ENCODE results near the gene CAV1. TPM values are rescaled to one million over a fixed set of nuclear protein-coding genes. Genes with fewer than 3 reads are reported as not detected.

The CAV1 gene
- total RNA-seq, 1 donor from 2014 or later: 0.12 TPM

GRCh38 chr7:116512520-116513188 lies 12.2 kb upstream of the CAV1 start:
- Mint-ChIP-seq H3K27ac (no peak overlapping the region), H3K27me3 (peaks cover 44% of the 10 kb centered on the region), H3K4me3 (no peak overlapping the region), H3K36me3 (ENCODE audit: low read depth) (no peaks in the 10 kb centered on the region), H3K4me1 (peaks cover 6% of the 10 kb centered on the region), H3K9me3 (no peaks in the 10 kb centered on the region)
- intact Hi-C loops (cut with micrococcal nuclease): no loop called here
- no peak for DNase-seq

- Mint-ChIP-seq H3K4me1 (peaks cover 6% of the 10 kb centered on the region), H3K27ac (no peak overlapping the region), H3K4me3 (no peak overlapping the region), H3K36me3 (ENCODE audit: low read depth) (no peaks in the 10 kb centered on the region), H3K9me3 (no peaks in the 10 kb centered on the region), H3K27me3 (peaks cover 44% of the 10 kb centered on the region)
- no peak for DNase-seq
- intact Hi-C loops (cut with micrococcal nuclease): no loop called here
Observed at GRCh38 chr7:116515584-116515983, 9.3 kb upstream of the CAV1 start.

GRCh38 chr7:116516324-116516723 lies 8.5 kb upstream of the CAV1 start:
- Mint-ChIP-seq H3K36me3 (ENCODE audit: low read depth) (no peaks in the 10 kb centered on the region), H3K4me3 (no peak overlapping the region), H3K9me3 (no peaks in the 10 kb centered on the region), H3K4me1 (peaks cover 6% of the 10 kb centered on the region), H3K27me3 (peaks cover 46% of the 10 kb centered on the region), H3K27ac (no peak overlapping the region)
- DNase-seq: no peak
- intact Hi-C loops (cut with micrococcal nuclease): no loop called here

- no peaks in the 10 kb centered on the region for H3K36me3 Mint-ChIP-seq (ENCODE audit: low read depth)
Observed at GRCh38 chr7:116517626-116518025, 7.2 kb upstream of the CAV1 start.

GRCh38 chr7:116518961-116519360 lies 5.9 kb upstream of the CAV1 start:
- intact Hi-C loops (cut with micrococcal nuclease): no loop called here
- DNase-seq: peak; percentile 3
- H3K4me3 Mint-ChIP-seq: no peak overlapping the region
- H3K27me3 Mint-ChIP-seq: peaks cover 55% of the 10 kb centered on the region
- no peak overlapping the region for H3K27ac Mint-ChIP-seq
- no peaks in the 10 kb centered on the region for H3K4me1 Mint-ChIP-seq
- H3K36me3 Mint-ChIP-seq (ENCODE audit: low read depth): no peaks in the 10 kb centered on the region
- no peaks in the 10 kb centered on the region for H3K9me3 Mint-ChIP-seq

More at GRCh38 chr7:116517626-116518025, 7.2 kb upstream of the CAV1 start:
- no peak for DNase-seq
- Mint-ChIP-seq H3K4me1 (no peaks in the 10 kb centered on the region), H3K9me3 (no peaks in the 10 kb centered on the region), H3K27me3 (peaks cover 50% of the 10 kb centered on the region), H3K4me3 (no peak overlapping the region), H3K27ac (no peak overlapping the region)
- intact Hi-C loops (cut with micrococcal nuclease): no loop called here

- Mint-ChIP-seq H3K4me1 (peaks cover 15% of the 10 kb centered on the region), H3K36me3 (ENCODE audit: low read depth) (no peaks in the 10 kb centered on the region), H3K9me3 (no peaks in the 10 kb centered on the region), H3K27me3 (peaks cover 61% of the 10 kb centered on the region), H3K27ac (no peak overlapping the region), H3K4me3 (no peak overlapping the region)
- peak; percentile 46 for DNase-seq
- intact Hi-C loops (cut with micrococcal nuclease): loop anchor here (10.0 kb wide), 1 partner anchor 154 kb away; the partner anchor contains the start of gene MET
Observed at GRCh38 chr7:116521046-116521664, 3.7 kb upstream of the CAV1 start.

GRCh38 chr7:116522247-116522646 lies 2.6 kb upstream of the CAV1 start:
- Mint-ChIP-seq H3K4me3 (no peak overlapping the region), H3K4me1 (peaks cover 22% of the 10 kb centered on the region), H3K27me3 (peaks cover 70% of the 10 kb centered on the region), H3K9me3 (no peaks in the 10 kb centered on the region), H3K36me3 (ENCODE audit: low read depth) (no peaks in the 10 kb centered on the region), H3K27ac (no peak overlapping the region)
- DNase-seq: no peak
- intact Hi-C loops (cut with micrococcal nuclease): loop anchor here (10.0 kb wide), 1 partner anchor 153 kb away; the partner anchor contains the start of gene MET

- intact Hi-C loops (cut with micrococcal nuclease): loop anchor here (10.0 kb wide), 1 partner anchor 151 kb away; the partner anchor contains the start of gene MET
- Mint-ChIP-seq H3K36me3 (ENCODE audit: low read depth) (no peaks in the 10 kb centered on the region), H3K4me1 (peaks cover 27% of the 10 kb centered on the region), H3K27me3 (peaks cover 82% of the 10 kb centered on the region), H3K9me3 (no peaks in the 10 kb centered on the region), H3K27ac (no peak overlapping the region), H3K4me3 (no peak overlapping the region)
- no peak for DNase-seq
Observed at GRCh38 chr7:116524221-116524608, 621 bp upstream of the CAV1 start.

- Mint-ChIP-seq H3K36me3 (ENCODE audit: low read depth) (no peaks in the 10 kb centered on the region), H3K9me3 (no peaks in the 10 kb centered on the region), H3K4me1 (peaks cover 27% of the 10 kb centered on the region), H3K27me3 (peaks cover 80% of the 10 kb centered on the region), H3K27ac (peak overlapping the region; percentile 67), H3K4me3 (peak overlapping the region; percentile 88)
- peak; percentile 71 for DNase-seq
- intact Hi-C loops (cut with micrococcal nuclease): loop anchor here (5.0 to 10.0 kb wide), 2 partner anchors 149 to 353 kb away; partner anchors contain the start of gene MET
Observed at GRCh38 chr7:116525298-116525912, 569 bp downstream of the CAV1 start.

GRCh38 chr7:116525913-116526861 lies 1.4 kb downstream of the CAV1 start:
- intact Hi-C loops (cut with micrococcal nuclease): loop anchor here (1.0 to 10.0 kb wide), 5 partner anchors 26 to 354 kb away; partner anchors contain the start of gene MET
- peak; percentile 89 for DNase-seq
- Mint-ChIP-seq H3K4me3 (peak overlapping the region; percentile 88), H3K27ac (peak overlapping the region; percentile 67), H3K4me1 (peaks cover 27% of the 10 kb centered on the region), H3K36me3 (ENCODE audit: low read depth) (no peaks in the 10 kb centered on the region), H3K27me3 (peaks cover 81% of the 10 kb centered on the region), H3K9me3 (no peaks in the 10 kb centered on the region)

- H3K27ac Mint-ChIP-seq: no peak overlapping the region
- H3K4me1 Mint-ChIP-seq: peaks cover 27% of the 10 kb centered on the region
- DNase-seq: no peak
- H3K27me3 Mint-ChIP-seq: peaks cover 78% of the 10 kb centered on the region
- no peaks in the 10 kb centered on the region for H3K9me3 Mint-ChIP-seq
- H3K36me3 Mint-ChIP-seq (ENCODE audit: low read depth): no peaks in the 10 kb centered on the region
- intact Hi-C loops (cut with micrococcal nuclease): loop anchor here (1.0 to 10.0 kb wide), 5 partner anchors 27 to 355 kb away; partner anchors contain the start of gene MET
- H3K4me3 Mint-ChIP-seq: peak overlapping the region; percentile 88
Observed at GRCh38 chr7:116526897-116527296, 2.1 kb downstream of the CAV1 start.

- Mint-ChIP-seq H3K9me3 (no peaks in the 10 kb centered on the region), H3K36me3 (ENCODE audit: low read depth) (no peaks in the 10 kb centered on the region), H3K4me1 (peaks cover 27% of the 10 kb centered on the region), H3K27me3 (peaks cover 76% of the 10 kb centered on the region), H3K27ac (no peak overlapping the region), H3K4me3 (no peak overlapping the region)
- DNase-seq: peak; percentile 38
- intact Hi-C loops (cut with micrococcal nuclease): loop anchor here (2.0 to 10.0 kb wide), 3 partner anchors 147 to 355 kb away; partner anchors contain the start of gene MET
Observed at GRCh38 chr7:116527521-116527920, 2.7 kb downstream of the CAV1 start.

All from activated CD4-positive, alpha-beta T cell treated with anti-CD3 and anti-CD28 coated beads, Interleukin-2, amount 10 ng/mL, durations not matched to agents 24 days and 14 days (primary cell).